K562 (cell line): Measurements from ENCODE around the gene CRIM1. TPM values are rescaled to one million over a fixed set of nuclear protein-coding genes. Genes with fewer than 3 reads are reported as not detected.

ENCODE experiments used
- ATAC-seq: fragments of 200-7000 bp; cut with Tn5 transposase; 3 replicates; pipeline ENCODE4 v1.9.1; 2020; ENCODE audit warnings: moderate library complexity
- BruUV-seq: library from RNA; stranded (reverse); fragments of 400-500 nt; replicated peaks from 2 replicates; lab custom pipeline; 2021; lab: Mats Ljungman, UMichigan
- CTCF ChIA-PET: fragments of 300-600 bp; formaldehyde crosslinking; extraction: SDS; loops from one replicate; lab custom pipeline; 2021; ENCODE audit warnings: low intra/inter-chr PET ratio; lab: Yijun Ruan, JAX
- POLR2A ChIA-PET: fragments of 300-600, 350-650 bp; sonication (Branson Sonifier 250); formaldehyde crosslinking; extraction: SDS; loops from one replicate; lab custom pipeline; 2021; ENCODE audit warnings: antibody characterized with exemption, inconsistent platforms; lab: Yijun Ruan, JAX
- DNase-seq, 4 experiments: peaks; one replicate each; pipeline versions ENCODE4 v3.0.0 to v3.0.0-alpha.2; 2011 to 2018; ENCODE audit warnings: low spot score in 3 of 4, mixed read lengths in 3 of 4; ENCODE audit errors: extremely low read depth in 1 of 4
- FAIRE-seq: peaks from 2 replicates; lab custom pipeline; 2011; peaks lifted over from hg19 to GRCh38; lab: Jason Lieb, UNC
- H2AFZ ChIP-seq: 2 replicates; pipeline ENCODE4 v1.6.0; 2011; ENCODE audit warnings: low read depth, low read length, control low read depth, inconsistent platforms
- H3K27ac ChIP-seq: fragments of 200-600 bp; 3 replicates; pipeline ENCODE4 v1.8.0; 2011; ENCODE audit warnings: low read depth, mild to moderate bottlenecking, control low read depth, inconsistent platforms, low read length, moderate library complexity, mixed read lengths; ENCODE audit errors: extremely low read depth
- H3K27me3 ChIP-seq, 2 experiments: fragments of 300-600 bp in 1 of 2; 2 replicates in 1 of 2; 3 replicates in 1 of 2; pipeline versions ENCODE4 v1.6.0 to v1.8.0; 2011; ENCODE audit warnings: inconsistent platforms in 2 of 2, low read length in 2 of 2, mild to moderate bottlenecking in 1 of 2, mixed read lengths in 1 of 2, moderate library complexity in 1 of 2; ENCODE audit not compliant: control insufficient read depth in 2 of 2, insufficient read depth in 2 of 2
- H3K36me3 ChIP-seq: fragments of 300-600 bp; 3 replicates; pipeline ENCODE4 v1.8.0; 2011; ENCODE audit warnings: mild to moderate bottlenecking, low read length, inconsistent platforms; ENCODE audit not compliant: control insufficient read depth, insufficient read depth
- H3K4me1 ChIP-seq, 2 experiments: fragments of 200-600 bp in 1 of 2; replicated peaks in 1 of 2; 2 replicates in 1 of 2; 3 replicates in 1 of 2; pipeline versions ENCODE4 v1.5.1 to v1.8.0; 2011; ENCODE audit warnings: inconsistent platforms in 2 of 2, low read length in 2 of 2, mild to moderate bottlenecking in 1 of 2, mixed read lengths in 1 of 2, moderate library complexity in 1 of 2; ENCODE audit not compliant: control insufficient read depth in 2 of 2, insufficient read depth in 2 of 2
- H3K4me2 ChIP-seq: 2 replicates; pipeline ENCODE4 v1.6.1; 2011; ENCODE audit warnings: low read length, control low read depth, inconsistent platforms, mixed read lengths; ENCODE audit not compliant: insufficient read depth
- H3K4me3 ChIP-seq: fragments of 200-600 bp; sonication (generic), shearing (Covaris generic); 2 replicates; pipeline ENCODE4 v1.5.1; 2016; ENCODE audit warnings: control low read depth, inconsistent platforms
- H3K79me2 ChIP-seq: fragments of 200-600 bp; 3 replicates; pipeline ENCODE4 v1.8.0; 2011; ENCODE audit warnings: low read length, inconsistent platforms; ENCODE audit not compliant: control insufficient read depth, insufficient read depth
- H3K9ac ChIP-seq, 2 experiments: 2 replicates each; pipeline versions ENCODE4 v1.6.0 to v1.6.1; 2011; ENCODE audit warnings: low read depth in 2 of 2, low read length in 2 of 2, control low read depth in 1 of 2, inconsistent platforms in 1 of 2, mild to moderate bottlenecking in 1 of 2, mixed read lengths in 1 of 2; ENCODE audit not compliant: insufficient read depth in 1 of 2
- H3K9me1 ChIP-seq: one replicate; pipeline ENCODE4 v1.6.0; 2011; ENCODE audit warnings: inconsistent platforms, mild to moderate bottlenecking, low read length, moderate library complexity; ENCODE audit not compliant: control insufficient read depth, insufficient read depth
- H3K9me3 ChIP-seq: replicated peaks from 2 replicates; pipeline ENCODE4 v1.5.1; 2011; ENCODE audit warnings: low read depth, low read length, inconsistent platforms; ENCODE audit not compliant: control insufficient read depth, insufficient read depth
- H4K20me1 ChIP-seq: replicated peaks from 2 replicates; pipeline ENCODE4 v1.6.1; 2011; ENCODE audit warnings: low read length, inconsistent platforms, mixed read lengths; ENCODE audit not compliant: control insufficient read depth, insufficient read depth
- HBP1 ChIP-seq: fragments of 450-650 bp; formaldehyde crosslinking; IDR thresholded peaks from 2 replicates; pipeline ENCODE4 v1.4.0; 2022; ENCODE audit warnings: missing genetic modification characterization
- HLTF ChIP-seq: fragments of 450-650 bp; IDR thresholded peaks from 2 replicates; pipeline ENCODE4 v1.6.1; 2016
- HMGN3 ChIP-seq: IDR thresholded peaks from 2 replicates; pipeline ENCODE4 v1.6.1; 2011; ENCODE audit warnings: borderline replicate concordance, low read depth, mild to moderate bottlenecking, mixed read lengths, low read length; ENCODE audit not compliant: insufficient read length; ENCODE audit errors: extremely low read depth
- NELFE ChIP-seq: IDR thresholded peaks from 2 replicates; pipeline ENCODE4 v1.6.1; 2011; ENCODE audit warnings: mild to moderate bottlenecking; ENCODE audit not compliant: insufficient read depth, insufficient read length
- NR0B1 ChIP-seq: fragments of 450-650 bp; IDR thresholded peaks from one replicate; pipeline ENCODE4 v1.6.1; 2018; ENCODE audit warnings: mild to moderate bottlenecking, moderate library complexity; ENCODE audit not compliant: partially characterized antibody
- PHF20 ChIP-seq: fragments of 450-650 bp; IDR thresholded peaks from 2 replicates; pipeline ENCODE4 v1.6.1; 2018; ENCODE audit not compliant: partially characterized antibody
- PRPF4 ChIP-seq: fragments of 200-400 bp; formaldehyde crosslinking; IDR thresholded peaks from one replicate; pipeline ENCODE4 v1.6.1; 2017; ENCODE audit warnings: low read length, low read depth, mild to moderate bottlenecking; ENCODE audit not compliant: insufficient read depth, poor library complexity, severe bottlenecking
- RBM14 ChIP-seq: fragments of 200-400 bp; formaldehyde crosslinking; IDR thresholded peaks from 2 replicates; pipeline ENCODE4 v1.6.1; 2018; ENCODE audit warnings: low read depth, mild to moderate bottlenecking, low read length, moderate library complexity, borderline replicate concordance; ENCODE audit not compliant: insufficient read depth
- SNIP1 ChIP-seq: fragments of 450-650 bp; IDR thresholded peaks from 2 replicates; pipeline ENCODE4 v1.7.1; 2017; ENCODE audit warnings: low read depth, mild to moderate bottlenecking
- SRSF7 ChIP-seq: fragments of 200-400 bp; formaldehyde crosslinking; optimal IDR thresholded peaks from 2 replicates; pipeline ENCODE3; 2017; ENCODE audit warnings: mild to moderate bottlenecking, low read depth, low read length
- TCF7 ChIP-seq: sonication (generic); IDR thresholded peaks from 2 replicates; pipeline ENCODE4 v1.6.1; 2016; ENCODE audit warnings: antibody characterized with exemption, borderline replicate concordance
- ZNF23 ChIP-seq: fragments of 250-450 bp; sonication (Bioruptor Pico); IDR thresholded peaks from 2 replicates; pipeline ENCODE4 v1.4.0; 2020; ENCODE audit warnings: mild to moderate bottlenecking
- WGBS: fragments of 100-300 bp; shearing (Covaris generic); methylation state at CpG from one replicate; pipeline ENCODE4 v1.1.6; 2016; ENCODE audit warnings: low coverage, mixed read lengths; ENCODE audit not compliant: insufficient coverage; ENCODE audit errors: missing lambda C conversion rate; 5-methylcytosine and 5-hydroxymethylcytosine counted together
- in situ Hi-C: fragments of 300-500 bp; cut with MboI; formaldehyde crosslinking; loops from 4 replicates; pipeline ENCODE4 v1.15.0; 2018; ENCODE audit warnings: inconsistent platforms, mixed read lengths
- intact Hi-C: fragments of 100-400 bp; cut with micrococcal nuclease; formaldehyde crosslinking; loops from 2 replicates; pipeline ENCODE4 v1.14.2; 2022
- polyA plus RNA-seq, 8 experiments: library from polyadenylated mRNA; depleted of rRNA in 4 of 8; stranded (reverse) in 5 of 8; unstranded in 3 of 8; fragments of >200 nt; fragmentation: Nextera tagmentation in 2 of 8; fragmentation: Illumina TruSeq in 1 of 8; extraction: Ambion mirVana in 2 of 8; extraction: Trizol in 1 of 8; gene quantifications; 2 replicates each; pipeline versions ENCODE4 v1.2.1 to v1.2.3, GENCODE V29; 2011 to 2014; ENCODE audit warnings: inconsistent platforms in 1 of 8, missing spikeins in 1 of 8
- total RNA-seq, 7 experiments: library from RNA; depleted of rRNA in 6 of 7; stranded (reverse); fragments of >200 nt in 6 of 7; fragmentation: Illumina TruSeq in 2 of 7; extraction: Trizol in 2 of 7; gene quantifications; 2 replicates each; pipeline versions ENCODE4 v1.2.1 to v1.2.3, GENCODE V29; 2011 to 2021; ENCODE audit warnings: low replicate concordance in 1 of 7

The CRIM1 gene
- total and polyA plus RNA-seq, 9 of the 15 experiments (the other 6 are each of a cell fraction or from before 2014, with no cell fraction given): 0.01 to 0.36 (median 0.06) TPM; not detected in 1

GRCh38 chr2:36439084-36439483, 83.5 kb downstream of the CRIM1 start (continued):
- TF ChIP-seq SNIP1 (no peak), PRPF4 (no peak), NR0B1 (no peak), TCF7 (no peak), NELFE (no peak), PHF20 (no peak), HBP1 (CRISPR knock-in tag) (no peak), HLTF (no peak)
- TF ChIP-seq, all 486 proteins: peak for 0

- no peak overlapping the region for H3K4me3 ChIP-seq
- H3K9me3 ChIP-seq: no peaks in the 10 kb centered on the region
- DNase-seq (no peak), FAIRE-seq (no peak), ATAC-seq (no peak)
- no peaks in the 10 kb centered on the region for H3K36me3 ChIP-seq
- intact Hi-C loops: no loop called here
- no peaks in the 10 kb centered on the region for H3K9me1 ChIP-seq
- in situ Hi-C loops: no loop called here
- peaks cover 2 to 14% of the 10 kb centered on the region in 2 experiments; a peak in 3 of 5 replicates for H3K27me3 ChIP-seq
- under 1% methylated on average over 12 of the region's 13 CpGs for WGBS
- no peaks in the 10 kb centered on the region for H3K79me2 ChIP-seq
- ChIA-PET CTCF (no interaction called here), POLR2A (interaction anchor here (0.7 kb wide), 1 partner anchor 9 kb away, joined by 4 read pairs; no protein-coding TSS in a partner anchor)
- H3K27ac ChIP-seq: no peak overlapping the region
- no peaks in the 10 kb centered on the region for H3K4me1 ChIP-seq
- H2AFZ ChIP-seq: no peak overlapping the region
- no peak overlapping the region for H3K4me2 ChIP-seq
- H3K9ac ChIP-seq: no peak overlapping the region
- no TSS peak for BruUV-seq
- no peaks in the 10 kb centered on the region for H4K20me1 ChIP-seq
- TF ChIP-seq SRSF7 (no peak), RBM14 (no peak), HMGN3 (no peak), ZNF23 (CRISPR knock-in tag) (no peak)
These were observed 85.6 kb downstream of the CRIM1 start for GRCh38 chr2:36441065-36441625.
